Neural crest cell (in vitro differentiated cells): ENCODE data around the gene ACACA. TPM values are rescaled to one million over a fixed set of nuclear protein-coding genes. Genes with fewer than 3 reads are reported as not detected.

Experiments used
- DNase-seq: peaks from one replicate; pipeline ENCODE4 v3.0.0; 2021; ENCODE audit warnings: low read depth, mixed read lengths, low spot score
- H3K27ac Mint-ChIP-seq: one replicate; pipeline ENCODE4 v1.8.0; 2021; ENCODE audit warnings: mild to moderate bottlenecking, mixed read lengths; ENCODE audit not compliant: unreplicated experiment
- H3K27me3 Mint-ChIP-seq: 2 replicates; pipeline ENCODE4 v1.8.0; 2021; ENCODE audit warnings: low read depth, mild to moderate bottlenecking, mixed read lengths
- H3K36me3 Mint-ChIP-seq: 2 replicates; pipeline ENCODE4 v1.8.0; 2021; ENCODE audit warnings: low read depth, mild to moderate bottlenecking, mixed read lengths
- H3K4me1 Mint-ChIP-seq: 2 replicates; pipeline ENCODE4 v1.8.0; 2021; ENCODE audit warnings: mixed read lengths
- H3K4me3 Mint-ChIP-seq: one replicate; pipeline ENCODE4 v1.8.0; 2021; ENCODE audit warnings: mild to moderate bottlenecking, mixed read lengths
- H3K9me3 Mint-ChIP-seq: 2 replicates; pipeline ENCODE4 v1.8.0; 2021; ENCODE audit warnings: mixed read lengths
- CTCF ChIP-seq: fragments of 200-600 bp; sonication (generic); conservative IDR thresholded peaks from 2 replicates; pipeline ENCODE4 v1.5.0; 2021; ENCODE audit warnings: antibody characterized with exemption, mild to moderate bottlenecking
- total RNA-seq: library from RNA; stranded (reverse); gene quantifications from 2 replicates; pipeline ENCODE4 v1.2.1, GENCODE V29; 2021

Gene ACACA
- total RNA-seq, 1 donor from 2014 or later, result 211 TPM

GRCh38 chr17:37170881-37171425, 235.7 kb downstream of the ACACA start:
- Mint-ChIP-seq H3K27me3 (no peaks in the 10 kb centered on the region), H3K36me3 (peaks cover 2% of the 10 kb centered on the region), H3K27ac (no peak overlapping the region), H3K9me3 (no peaks in the 10 kb centered on the region), H3K4me1 (peaks cover 12% of the 10 kb centered on the region), H3K4me3 (no peak overlapping the region)
- no peak for DNase-seq
- no peak for TF ChIP-seq CTCF

- no peaks in the 10 kb centered on the region for H3K36me3 Mint-ChIP-seq
- DNase-seq, result no peak
- peaks cover 9% of the 10 kb centered on the region for H3K4me1 Mint-ChIP-seq
Observed at GRCh38 chr17:37168731-37169353, 237.8 kb downstream of the ACACA start.

GRCh38 chr17:37167756-37168155, 238.9 kb downstream of the ACACA start:
- Mint-ChIP-seq H3K36me3 (peaks cover 4% of the 10 kb centered on the region), H3K4me1 (peaks cover 9% of the 10 kb centered on the region), H3K27ac (no peak overlapping the region), H3K9me3 (no peaks in the 10 kb centered on the region), H3K4me3 (no peak overlapping the region), H3K27me3 (no peaks in the 10 kb centered on the region)
- no peak for TF ChIP-seq CTCF
- DNase-seq, result no peak

More at GRCh38 chr17:37168731-37169353, 237.8 kb downstream of the ACACA start:
- no peak for TF ChIP-seq CTCF
- H3K4me3 Mint-ChIP-seq, result no peak overlapping the region
- no peak overlapping the region for H3K27ac Mint-ChIP-seq
- no peaks in the 10 kb centered on the region for H3K27me3 Mint-ChIP-seq
- no peaks in the 10 kb centered on the region for H3K9me3 Mint-ChIP-seq

GRCh38 chr17:37164057-37164456, 242.6 kb downstream of the ACACA start:
- Mint-ChIP-seq H3K27me3 (no peaks in the 10 kb centered on the region), H3K4me1 (no peaks in the 10 kb centered on the region), H3K36me3 (peaks cover 27% of the 10 kb centered on the region), H3K4me3 (no peak overlapping the region), H3K27ac (no peak overlapping the region), H3K9me3 (no peaks in the 10 kb centered on the region)
- TF ChIP-seq CTCF, result no peak
- DNase-seq, result no peak

GRCh38 chr17:37162800-37163199, 243.8 kb downstream of the ACACA start:
- TF ChIP-seq CTCF, result no peak
- Mint-ChIP-seq H3K27me3 (no peaks in the 10 kb centered on the region), H3K36me3 (peaks cover 33% of the 10 kb centered on the region), H3K4me3 (no peak overlapping the region), H3K4me1 (no peaks in the 10 kb centered on the region), H3K9me3 (no peaks in the 10 kb centered on the region), H3K27ac (no peak overlapping the region)
- no peak for DNase-seq
